ENCODE measurements around the gene SLC43A2.

DNA sequence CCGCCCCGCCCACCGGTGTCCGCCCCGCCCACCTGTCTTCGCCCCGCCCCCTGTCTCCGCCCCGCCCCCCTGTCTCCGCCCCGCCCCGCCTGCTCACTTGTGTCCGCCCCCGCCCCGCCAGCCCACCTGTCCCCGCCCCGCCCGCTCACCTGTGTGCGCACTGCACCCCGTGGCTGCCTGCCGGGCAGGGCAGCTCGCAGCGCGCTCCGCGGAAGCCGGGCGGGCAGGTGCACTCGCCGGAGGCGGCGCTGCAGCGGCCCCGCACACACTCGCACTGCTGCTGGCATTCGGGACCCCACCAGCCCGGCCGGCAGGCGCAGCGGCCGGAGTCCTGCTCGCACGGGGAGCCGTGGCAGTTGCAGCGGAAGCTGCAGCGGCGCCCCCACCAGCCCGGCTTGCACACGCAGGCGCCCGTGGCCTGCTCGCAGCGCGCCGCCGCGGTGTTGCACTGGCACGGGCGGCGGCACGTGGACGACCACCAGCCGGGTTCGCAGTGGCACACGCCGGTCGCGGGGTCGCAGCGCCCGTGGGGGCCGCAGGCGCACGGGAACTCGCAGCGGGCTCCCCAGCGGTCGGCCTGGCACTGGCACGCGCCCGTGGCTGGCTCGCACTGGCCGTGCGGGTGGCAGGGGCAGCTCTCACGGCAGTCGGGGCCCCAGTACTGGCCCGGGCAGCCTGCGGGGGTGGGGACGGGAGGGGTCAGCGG is 14.8 kb upstream of the SLC43A2 start:
- TF ChIP-seq, protein P1, sequence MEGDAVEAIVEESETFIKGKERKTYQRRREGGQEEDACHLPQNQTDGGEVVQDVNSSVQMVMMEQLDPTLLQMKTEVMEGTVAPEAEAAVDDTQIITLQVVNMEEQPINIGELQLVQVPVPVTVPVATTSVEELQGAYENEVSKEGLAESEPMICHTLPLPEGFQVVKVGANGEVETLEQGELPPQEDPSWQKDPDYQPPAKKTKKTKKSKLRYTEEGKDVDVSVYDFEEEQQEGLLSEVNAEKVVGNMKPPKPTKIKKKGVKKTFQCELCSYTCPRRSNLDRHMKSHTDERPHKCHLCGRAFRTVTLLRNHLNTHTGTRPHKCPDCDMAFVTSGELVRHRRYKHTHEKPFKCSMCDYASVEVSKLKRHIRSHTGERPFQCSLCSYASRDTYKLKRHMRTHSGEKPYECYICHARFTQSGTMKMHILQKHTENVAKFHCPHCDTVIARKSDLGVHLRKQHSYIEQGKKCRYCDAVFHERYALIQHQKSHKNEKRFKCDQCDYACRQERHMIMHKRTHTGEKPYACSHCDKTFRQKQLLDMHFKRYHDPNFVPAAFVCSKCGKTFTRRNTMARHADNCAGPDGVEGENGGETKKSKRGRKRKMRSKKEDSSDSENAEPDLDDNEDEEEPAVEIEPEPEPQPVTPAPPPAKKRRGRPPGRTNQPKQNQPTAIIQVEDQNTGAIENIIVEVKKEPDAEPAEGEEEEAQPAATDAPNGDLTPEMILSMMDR (conservative IDR thresholded peaks at IDR 0.05 in 1 of 2, IDR thresholded peaks at IDR 0.05 in 1 of 2; ENCODE audit: low read depth in 1 of 2, low read length in 2 of 2): peak in 1 of 2 donors; percentile 8
- no peak for TF ChIP-seq EZH2 (IDR thresholded peaks at IDR 0.05; ENCODE audit: low read length, missing control alignments)
